Activated T-helper 9 cell treated with anti-CD3 and anti-CD28 coated beads, Interleukin-2, amount 50 U/mL, for 16 hours (primary cell): ENCODE data around the gene C19orf85.

Experiments
- DNase-seq: peaks from one replicate; pipeline ENCODE4 v3.0.0-alpha.2; 2020; ENCODE audit warnings: low read depth

The C19orf85 gene

GRCh38 chr19:55489711-55490477, 25.3 kb upstream of the C19orf85 start:
- no peak for DNase-seq

- DNase-seq, result no peak
These were observed 24.6 kb upstream of the C19orf85 start for GRCh38 chr19:55488986-55489710.

GRCh38 chr19:55487924-55488687, 23.6 kb upstream of the C19orf85 start, which contains the start of gene SSC5D:
Gene SSC5D (plus strand): TSS chr19:55488436. CDS start chr19:55488590, 154 bp downstream.
- DNase-seq, result no peak

GRCh38 chr19:55486971-55487923, 22.7 kb upstream of the C19orf85 start:
- peak; percentile 27 for DNase-seq

GRCh38 chr19:55486043-55486970, 21.8 kb upstream of the C19orf85 start:
- DNase-seq, result no peak

- DNase-seq, result no peak
These were observed 21.0 kb upstream of the C19orf85 start for GRCh38 chr19:55485439-55486011.

GRCh38 chr19:55484593-55485438, 20.3 kb upstream of the C19orf85 start, which contains the start of gene NAT14:
Gene NAT14 (plus strand): TSS chr19:55485188. CDS start chr19:55485709, 521 bp downstream.
- peak; percentile 49 for DNase-seq

GRCh38 chr19:55483706-55484592, 19.4 kb upstream of the C19orf85 start:
- DNase-seq, result no peak

- no peak for DNase-seq
These were observed 18.6 kb upstream of the C19orf85 start for GRCh38 chr19:55482967-55483705.

- no peak for DNase-seq
These were observed 17.8 kb upstream of the C19orf85 start for GRCh38 chr19:55482156-55482961.

- DNase-seq, result no peak
These were observed 17.2 kb upstream of the C19orf85 start for GRCh38 chr19:55481794-55482155.

- DNase-seq, result no peak
These were observed 16.7 kb upstream of the C19orf85 start for GRCh38 chr19:55481148-55481793.

- no peak for DNase-seq
These were observed 15.1 kb upstream of the C19orf85 start for GRCh38 chr19:55479451-55480230.

- no peak for DNase-seq
These were observed 14.5 kb upstream of the C19orf85 start for GRCh38 chr19:55479045-55479444.

- DNase-seq, result no peak
These were observed 13.8 kb upstream of the C19orf85 start for GRCh38 chr19:55478364-55478763.
